GM20431 (cell line): Measurements from ENCODE around the gene ST8SIA4.

Experiments used
- in situ Hi-C: fragments of 300-500 bp; cut with MseI, MboI; formaldehyde crosslinking; loops from one replicate; pipeline ENCODE4 v1.15.0; 2020; ENCODE audit warnings: low sequenced_read_pairs; ENCODE audit not compliant: unreplicated experiment

ST8SIA4 gene, protein sequence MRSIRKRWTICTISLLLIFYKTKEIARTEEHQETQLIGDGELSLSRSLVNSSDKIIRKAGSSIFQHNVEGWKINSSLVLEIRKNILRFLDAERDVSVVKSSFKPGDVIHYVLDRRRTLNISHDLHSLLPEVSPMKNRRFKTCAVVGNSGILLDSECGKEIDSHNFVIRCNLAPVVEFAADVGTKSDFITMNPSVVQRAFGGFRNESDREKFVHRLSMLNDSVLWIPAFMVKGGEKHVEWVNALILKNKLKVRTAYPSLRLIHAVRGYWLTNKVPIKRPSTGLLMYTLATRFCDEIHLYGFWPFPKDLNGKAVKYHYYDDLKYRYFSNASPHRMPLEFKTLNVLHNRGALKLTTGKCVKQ

DNA sequence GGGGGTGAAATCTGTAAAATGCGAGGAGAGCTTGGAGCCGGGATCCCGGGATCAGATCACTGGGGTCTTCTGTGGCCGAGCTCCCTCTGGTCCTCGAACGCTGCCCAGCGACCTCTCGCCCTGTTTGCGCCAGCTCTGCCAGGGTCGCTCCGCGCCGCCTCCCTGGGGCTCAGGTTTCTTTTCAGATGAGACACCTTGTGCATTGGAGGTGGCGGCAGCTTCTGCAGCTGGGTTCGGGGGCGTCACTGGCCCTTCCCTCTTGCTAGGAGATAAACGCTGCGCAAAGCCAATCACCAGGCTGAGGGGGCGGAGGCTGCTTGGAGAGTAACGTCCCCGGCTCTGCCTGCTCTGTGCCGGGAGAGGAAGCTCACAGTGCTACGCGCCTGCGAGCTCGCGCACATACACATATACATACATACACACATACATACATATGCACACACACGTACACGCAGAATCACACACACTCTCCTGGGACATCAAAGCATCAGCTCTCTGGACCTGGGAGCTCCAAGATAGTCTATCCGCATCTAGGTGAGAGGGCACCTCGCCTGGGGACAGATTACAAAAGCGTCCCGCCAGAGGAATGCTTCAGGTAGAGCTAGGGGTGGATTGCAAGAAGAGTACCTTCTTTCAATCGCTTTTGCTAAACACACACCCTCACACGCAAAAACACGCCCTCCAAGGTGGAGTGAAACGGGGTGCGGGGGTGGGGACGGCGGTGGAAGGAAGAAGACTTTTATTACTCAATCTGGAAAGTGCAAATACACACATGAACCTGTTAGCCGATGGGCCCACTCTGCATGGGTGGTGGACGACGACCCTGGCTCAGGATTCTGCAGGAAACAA is at the start of gene ST8SIA4:
TSS of gene ST8SIA4 (minus strand) at position 244 of the 849 bp plus-strand sequence. CDS start 327 bp downstream, outside the sequence.
- in situ Hi-C loops, result no loop called here

GRCh38 chr5:100950985-100951384 is 47.9 kb upstream of the ST8SIA4 start:
- in situ Hi-C loops, result no loop called here

DNA sequence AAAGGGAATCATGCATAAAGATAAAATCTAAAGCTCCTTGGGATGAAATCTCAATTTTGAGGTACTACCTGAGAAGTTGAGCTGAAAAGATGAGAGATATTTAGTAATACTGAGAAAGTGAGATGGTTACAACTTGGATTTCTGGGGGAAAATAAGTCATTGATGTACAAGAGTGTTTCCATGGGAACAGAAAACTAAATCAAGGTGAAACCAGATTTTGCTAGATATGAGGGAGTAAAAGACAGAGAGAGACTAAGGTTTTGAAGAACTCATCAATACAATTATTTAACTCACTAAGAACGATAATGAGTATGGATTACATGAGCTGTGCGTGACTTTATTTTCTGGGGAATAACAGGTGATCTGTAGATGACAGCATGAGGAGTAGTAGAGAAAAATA is 10.2 kb upstream of the ST8SIA4 start:
- in situ Hi-C loops, result no loop called here

DNA sequence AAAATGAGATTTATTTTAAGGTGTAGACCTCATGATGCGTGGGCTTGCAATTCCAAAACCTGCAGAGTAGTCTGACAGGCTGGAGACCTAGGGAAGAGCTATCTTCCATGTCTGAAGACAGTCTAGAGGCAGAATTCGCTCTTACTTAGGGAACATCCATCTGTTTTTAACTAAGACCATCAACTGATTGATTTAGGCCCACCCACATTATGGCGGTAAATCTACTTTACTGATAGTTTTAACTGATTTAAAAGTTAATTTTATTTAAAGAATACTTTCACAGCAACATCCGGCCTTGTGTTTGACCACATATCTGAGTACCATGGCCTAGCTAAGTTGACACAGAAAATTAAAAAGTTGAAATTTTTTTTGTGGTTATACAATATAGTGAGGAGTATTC is 6.0 kb upstream of the ST8SIA4 start:
- in situ Hi-C loops, result no loop called here

GRCh38 chr5:100905259-100905914 is 2.3 kb upstream of the ST8SIA4 start:
- in situ Hi-C loops, result no loop called here

DNA sequence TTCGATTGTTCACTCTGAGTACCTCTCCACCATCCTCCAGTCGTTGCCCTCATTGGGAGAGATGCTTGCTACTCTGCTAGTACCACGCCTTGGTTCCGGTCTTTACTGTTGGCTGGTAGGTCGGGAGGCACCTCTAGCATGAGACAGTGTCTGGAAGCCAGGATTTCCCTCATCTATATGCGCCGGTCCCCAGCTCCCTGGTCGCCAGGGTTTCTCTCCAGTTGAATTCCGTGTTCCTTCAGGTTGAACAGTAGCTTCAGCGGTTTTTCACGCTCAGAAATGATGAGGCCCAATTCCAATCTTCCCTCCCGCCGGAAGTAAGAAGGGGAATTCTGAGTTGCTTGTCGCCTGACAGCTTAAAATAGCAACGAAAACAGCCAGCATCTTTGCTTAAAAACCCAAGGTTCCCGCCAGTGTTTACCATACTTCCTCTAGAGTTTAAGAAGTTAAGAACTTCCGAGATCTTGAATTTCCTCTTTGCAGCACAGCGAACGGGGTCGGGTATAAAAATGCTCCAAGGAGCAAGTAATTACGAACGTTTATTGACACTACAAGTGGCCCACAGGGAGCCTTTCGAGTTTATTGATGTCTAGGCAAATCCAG is 1.3 kb upstream of the ST8SIA4 start:
- in situ Hi-C loops, result no loop called here

- in situ Hi-C loops, result no loop called here
Observed at GRCh38 chr5:100902440-100903038, 543 bp downstream of the ST8SIA4 start.

- in situ Hi-C loops, result no loop called here
Observed at GRCh38 chr5:100901821-100902341, 1.2 kb downstream of the ST8SIA4 start.

DNA sequence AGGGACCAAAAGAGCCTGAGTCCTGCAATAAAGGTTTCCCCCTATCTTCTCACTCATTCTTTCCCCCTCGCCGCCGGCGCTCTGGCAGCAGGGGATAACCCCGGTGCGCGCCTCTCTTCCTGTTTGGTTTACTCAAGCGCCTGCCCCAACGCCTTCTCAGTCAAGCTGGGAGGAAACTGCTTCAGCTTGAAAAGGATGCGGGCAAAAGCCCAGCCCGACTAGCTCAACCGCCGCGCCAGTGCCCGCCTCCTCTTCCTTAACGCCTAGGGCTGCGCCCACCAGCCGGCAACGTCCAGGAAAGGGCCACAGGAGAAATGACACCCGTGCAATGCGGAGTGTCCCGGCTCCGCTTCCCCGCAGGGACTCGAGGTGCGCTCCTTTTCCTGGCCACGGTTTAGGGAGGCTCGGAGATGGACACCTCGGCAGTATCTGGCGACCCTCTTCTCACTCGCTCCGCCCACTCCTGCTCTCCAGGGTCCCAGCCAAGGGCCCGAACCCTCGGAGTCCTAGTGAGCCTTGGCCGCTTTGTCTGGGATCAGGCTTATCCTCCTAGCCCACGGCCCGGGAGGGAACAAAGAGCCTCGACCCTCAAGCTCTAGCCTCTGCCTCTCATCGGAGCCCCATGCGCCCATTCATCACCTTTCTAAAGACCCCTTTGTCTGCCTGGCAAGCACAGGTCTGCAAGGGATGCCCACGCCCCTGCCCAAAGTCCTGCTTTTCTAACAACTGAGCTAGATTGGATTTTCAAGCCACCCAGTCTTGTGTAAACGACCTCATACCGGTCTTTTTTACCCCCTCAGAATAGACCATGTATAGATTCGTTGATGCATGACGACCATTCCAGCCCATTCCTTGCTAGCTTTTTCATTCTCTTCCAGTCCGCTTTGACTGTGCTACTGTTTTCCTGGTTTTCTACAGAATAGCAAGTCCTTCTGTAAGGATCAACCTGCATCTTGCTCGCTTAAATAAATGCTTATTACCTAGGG is 2.0 kb downstream of the ST8SIA4 start:
- in situ Hi-C loops, result no loop called here

DNA sequence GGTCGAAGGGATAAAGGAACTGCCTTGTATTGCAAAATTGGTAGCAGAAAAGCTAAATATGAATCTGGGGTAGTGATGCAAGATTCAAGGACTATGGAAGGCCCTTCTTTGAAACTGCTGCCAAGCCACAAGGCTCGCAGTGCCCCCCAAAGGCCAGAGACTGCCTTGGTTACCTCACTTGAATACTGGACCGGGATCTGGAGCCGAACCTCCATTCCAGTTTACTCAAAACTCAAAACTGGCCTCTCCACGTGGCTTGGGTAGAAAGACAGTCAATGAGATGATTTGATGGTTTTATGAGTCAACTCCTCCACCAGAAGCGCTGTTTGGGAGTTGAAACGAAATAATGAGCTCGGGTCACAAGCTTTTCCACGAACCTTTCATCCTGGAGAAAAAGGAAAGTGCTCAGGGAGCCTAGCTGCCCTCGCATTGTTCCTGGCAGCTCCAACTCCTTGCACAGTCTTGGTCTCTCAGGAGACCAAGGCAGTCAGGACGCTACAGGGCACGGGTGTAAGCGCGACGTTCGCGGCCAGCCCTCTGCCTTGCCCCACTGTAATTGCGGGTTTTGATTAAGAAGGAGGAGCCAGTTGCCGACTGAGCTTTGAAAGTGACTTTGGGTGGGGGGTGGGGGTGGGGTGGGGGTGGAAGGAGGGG is 2.8 kb downstream of the ST8SIA4 start:
- in situ Hi-C loops, result no loop called here

GRCh38 chr5:100899675-100900074 is 3.4 kb downstream of the ST8SIA4 start:
- in situ Hi-C loops, result loop anchor here (25.0 kb wide), 1 partner anchor 112 kb away; no protein-coding TSS in a partner anchor

DNA sequence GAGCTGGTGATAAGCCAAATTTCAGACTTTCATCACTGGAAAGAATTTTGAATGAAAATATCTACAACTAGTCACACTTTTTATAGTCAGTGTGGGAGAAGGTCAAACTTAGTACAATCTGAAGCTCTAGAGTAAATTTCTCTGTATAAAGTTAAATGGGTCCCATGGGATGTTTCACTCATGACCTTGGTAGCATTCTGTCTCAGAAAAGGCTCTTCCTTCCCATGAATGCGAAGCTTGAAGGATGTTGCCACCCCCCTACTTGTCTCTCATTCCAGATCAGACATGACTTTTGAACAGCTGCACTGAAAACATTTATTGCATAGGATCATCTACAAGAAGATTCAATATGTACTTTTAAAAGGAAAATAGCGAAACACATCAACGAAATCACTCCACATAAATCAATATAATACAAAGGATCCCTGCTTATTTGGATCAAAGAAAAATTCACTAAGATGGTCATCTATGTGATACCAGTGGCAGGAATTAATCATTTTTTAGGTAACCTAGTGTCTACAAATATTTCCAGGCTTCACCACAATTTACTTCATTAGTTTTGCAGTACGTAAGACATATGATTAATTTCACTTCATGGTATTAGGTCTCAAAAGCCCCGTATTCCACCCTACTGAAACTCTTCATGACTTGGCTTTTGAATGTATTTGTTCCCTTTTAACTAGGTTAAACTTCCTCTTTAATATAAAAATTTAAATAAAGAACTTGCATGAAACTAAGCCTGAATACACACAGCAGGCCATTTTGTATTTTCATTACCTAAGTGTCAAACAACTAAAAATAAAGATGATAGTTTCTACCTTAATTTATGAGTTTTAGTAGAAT is 4.4 kb downstream of the ST8SIA4 start:
- in situ Hi-C loops, result loop anchor here (25.0 kb wide), 1 partner anchor 111 kb away; no protein-coding TSS in a partner anchor

DNA sequence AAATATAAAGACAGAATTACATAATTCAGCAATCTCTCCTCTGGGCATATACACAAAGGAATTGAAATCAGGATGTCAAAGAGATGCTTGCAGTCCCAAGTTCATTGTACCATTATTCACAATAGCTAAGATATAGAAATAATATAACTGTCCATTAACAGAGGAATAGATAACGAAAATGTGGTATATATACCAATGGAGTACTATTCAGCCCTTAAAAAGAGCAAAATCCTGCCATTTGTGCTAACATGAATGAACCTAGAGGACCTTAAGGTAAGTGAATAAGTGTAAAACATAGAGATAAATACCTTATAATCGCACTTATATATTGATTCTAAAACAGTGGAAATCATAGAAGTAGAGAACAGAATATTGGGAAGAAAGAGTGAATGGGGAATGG is 7.0 kb downstream of the ST8SIA4 start:
- in situ Hi-C loops, result loop anchor here (25.0 kb wide), 1 partner anchor 109 kb away; no protein-coding TSS in a partner anchor

DNA sequence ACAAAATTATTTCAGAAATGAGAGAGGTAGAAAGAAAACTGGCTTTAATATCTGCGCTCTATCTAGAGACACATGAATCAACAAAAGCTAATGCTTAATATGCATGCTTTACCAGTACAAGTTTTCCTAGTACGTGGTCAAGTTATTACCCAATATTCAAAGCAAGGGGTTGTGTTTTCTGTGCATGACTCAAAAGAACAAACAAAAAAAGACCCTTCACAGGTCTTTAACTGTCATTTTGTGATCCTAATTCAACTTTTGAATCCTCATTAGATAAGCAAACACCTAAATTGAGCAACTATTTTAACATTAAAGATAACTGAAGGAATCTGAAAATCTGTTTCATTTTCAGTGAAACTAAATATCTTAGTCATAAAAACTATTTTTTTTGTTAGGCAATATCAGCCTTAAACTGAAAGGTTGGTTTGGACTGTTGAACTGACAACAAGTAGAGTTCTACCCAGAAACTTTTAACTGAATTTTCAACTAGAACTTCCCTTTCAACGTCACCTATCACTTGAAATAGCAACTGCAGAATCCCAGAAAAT is 12.5 kb downstream of the ST8SIA4 start:
- in situ Hi-C loops, result loop anchor here (25.0 kb wide), 1 partner anchor 103 kb away; no protein-coding TSS in a partner anchor

DNA sequence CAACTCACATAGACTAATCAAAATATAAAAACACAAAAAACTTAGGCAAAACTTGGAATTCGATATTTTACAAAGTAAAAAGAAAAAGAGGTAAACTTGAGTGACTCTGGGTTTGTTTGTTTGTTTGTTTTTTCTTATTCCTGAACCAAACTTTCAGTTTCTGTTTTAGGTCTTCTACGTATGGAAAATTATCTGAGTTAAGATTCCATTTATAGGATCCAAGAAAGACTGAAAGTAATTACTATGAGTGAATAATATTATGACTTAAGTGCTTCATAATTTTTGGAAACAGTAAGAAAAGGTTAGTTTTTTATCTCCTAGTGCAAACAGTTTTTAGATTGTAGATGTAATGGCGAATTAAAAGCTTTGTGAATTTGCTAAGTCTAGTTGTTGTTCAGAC is 13.2 kb downstream of the ST8SIA4 start:
- in situ Hi-C loops, result loop anchor here (25.0 kb wide), 1 partner anchor 103 kb away; no protein-coding TSS in a partner anchor

DNA sequence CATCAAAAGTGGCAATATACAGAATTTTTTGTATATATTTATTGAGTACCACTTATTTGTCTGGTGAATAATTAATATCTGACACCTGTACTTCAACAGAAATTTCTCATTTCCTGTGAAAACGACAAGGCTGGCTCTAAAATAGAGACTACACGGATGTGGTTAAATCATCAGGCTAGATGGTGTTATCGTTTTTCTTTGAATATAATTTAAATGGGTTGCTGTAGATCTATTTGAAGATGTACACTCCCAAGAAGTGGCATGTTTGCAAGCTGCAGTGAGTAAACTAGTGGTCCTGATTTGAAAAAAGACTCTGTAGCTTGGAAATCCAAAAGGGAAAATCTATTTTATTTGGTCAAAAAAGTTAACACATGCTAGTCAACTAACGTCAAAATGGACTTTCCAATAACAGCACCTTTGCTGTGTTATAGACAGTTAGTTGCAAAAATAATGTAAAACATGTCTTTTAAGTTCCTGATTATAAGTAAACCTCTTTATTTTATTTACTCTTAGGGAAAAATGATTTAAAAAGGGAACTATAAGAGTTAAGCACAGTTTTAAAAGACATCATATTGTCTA is 13.8 kb downstream of the ST8SIA4 start:
- in situ Hi-C loops, result loop anchor here (25.0 kb wide), 1 partner anchor 102 kb away; no protein-coding TSS in a partner anchor
